Activated T-helper 1 cell treated with anti-CD3 and anti-CD28 coated beads, Interleukin-2, amount 50 U/mL, for 16 hours (primary cell): ENCODE measurements around the gene UBE2G2.

Source experiments
- DNase-seq, 2 donors: peaks; one replicate each; pipeline ENCODE4 v3.0.0-alpha.2; 2020; ENCODE audit warnings: low read depth in 1 of 2, low spot score in 1 of 2

Gene UBE2G2

DNA sequence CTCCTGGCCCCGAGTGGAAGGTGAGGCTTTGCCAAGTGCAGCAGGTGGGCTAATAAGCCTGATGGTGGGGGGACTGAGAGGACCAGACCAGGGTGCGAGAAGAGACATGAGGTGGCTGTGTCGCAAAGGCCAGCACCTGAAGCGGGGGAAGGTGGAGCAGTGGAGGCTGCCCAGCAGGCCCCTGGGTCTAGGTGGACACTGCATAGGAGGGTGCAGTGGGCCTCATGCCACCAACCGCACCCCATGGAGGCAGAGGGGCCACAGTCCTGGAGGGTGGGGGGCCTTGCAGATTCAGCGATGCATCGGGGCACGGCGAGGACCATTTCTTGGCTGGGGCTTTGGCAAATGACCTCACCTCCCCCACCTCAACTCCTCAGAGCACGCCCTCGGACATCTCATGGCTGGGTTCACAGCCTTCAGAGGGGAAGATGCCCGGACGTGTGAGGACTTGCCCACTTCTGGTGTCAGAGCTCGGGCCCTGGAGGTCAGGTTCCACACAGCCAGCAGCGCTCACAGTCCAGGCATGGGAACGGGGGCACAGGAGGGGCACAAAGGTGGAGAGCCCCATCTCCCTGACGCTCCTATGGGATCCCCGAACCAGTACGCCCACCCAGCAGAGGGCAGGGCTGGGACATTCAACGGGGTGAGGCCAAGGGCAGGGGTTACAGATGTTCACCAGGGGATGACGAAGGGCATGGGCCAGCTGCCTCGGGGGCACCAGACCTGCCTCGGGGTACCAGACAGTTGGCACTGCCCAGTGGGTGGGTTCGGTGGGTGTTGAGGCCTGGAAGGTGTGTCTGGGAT lies 35.4 kb downstream of the UBE2G2 start:
- no peak for DNase-seq

DNA sequence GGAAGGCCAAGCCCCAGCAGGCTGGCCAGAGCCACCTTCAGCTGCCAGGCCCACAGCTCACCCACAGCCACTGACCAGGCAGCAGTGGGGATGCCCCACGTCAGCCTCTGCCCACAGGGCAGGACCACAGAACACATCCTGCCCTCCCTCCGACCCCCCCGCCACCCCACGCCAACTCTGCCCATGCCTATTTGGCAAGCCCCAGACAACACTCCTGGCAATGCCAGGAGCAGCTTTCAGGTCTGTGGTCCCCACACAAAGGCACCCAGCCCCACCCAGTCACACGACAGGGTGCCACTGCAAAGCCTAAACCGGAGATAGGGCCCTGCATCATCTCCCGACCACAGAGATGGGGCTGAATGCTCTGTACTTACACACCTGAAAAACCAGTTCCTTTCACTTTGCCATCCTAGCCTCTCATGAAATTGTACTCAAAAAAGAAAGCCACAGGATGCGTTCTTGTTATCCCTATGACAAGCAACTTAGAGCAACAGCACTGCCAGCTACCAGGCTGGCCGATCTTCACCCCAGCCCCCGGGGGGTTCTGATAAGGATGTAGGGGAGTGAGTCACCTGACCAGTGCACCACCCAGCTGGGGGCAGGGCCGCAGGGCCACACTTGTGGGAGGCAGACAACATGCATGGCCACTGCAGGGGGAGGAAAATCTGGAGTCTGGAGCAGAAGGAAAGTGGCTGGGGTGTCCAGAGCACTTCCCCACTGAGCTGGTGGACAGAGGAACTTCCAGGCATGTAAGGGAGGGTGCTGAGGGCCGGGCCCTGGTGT lies 36.2 kb downstream of the UBE2G2 start:
- no peak for DNase-seq

DNA sequence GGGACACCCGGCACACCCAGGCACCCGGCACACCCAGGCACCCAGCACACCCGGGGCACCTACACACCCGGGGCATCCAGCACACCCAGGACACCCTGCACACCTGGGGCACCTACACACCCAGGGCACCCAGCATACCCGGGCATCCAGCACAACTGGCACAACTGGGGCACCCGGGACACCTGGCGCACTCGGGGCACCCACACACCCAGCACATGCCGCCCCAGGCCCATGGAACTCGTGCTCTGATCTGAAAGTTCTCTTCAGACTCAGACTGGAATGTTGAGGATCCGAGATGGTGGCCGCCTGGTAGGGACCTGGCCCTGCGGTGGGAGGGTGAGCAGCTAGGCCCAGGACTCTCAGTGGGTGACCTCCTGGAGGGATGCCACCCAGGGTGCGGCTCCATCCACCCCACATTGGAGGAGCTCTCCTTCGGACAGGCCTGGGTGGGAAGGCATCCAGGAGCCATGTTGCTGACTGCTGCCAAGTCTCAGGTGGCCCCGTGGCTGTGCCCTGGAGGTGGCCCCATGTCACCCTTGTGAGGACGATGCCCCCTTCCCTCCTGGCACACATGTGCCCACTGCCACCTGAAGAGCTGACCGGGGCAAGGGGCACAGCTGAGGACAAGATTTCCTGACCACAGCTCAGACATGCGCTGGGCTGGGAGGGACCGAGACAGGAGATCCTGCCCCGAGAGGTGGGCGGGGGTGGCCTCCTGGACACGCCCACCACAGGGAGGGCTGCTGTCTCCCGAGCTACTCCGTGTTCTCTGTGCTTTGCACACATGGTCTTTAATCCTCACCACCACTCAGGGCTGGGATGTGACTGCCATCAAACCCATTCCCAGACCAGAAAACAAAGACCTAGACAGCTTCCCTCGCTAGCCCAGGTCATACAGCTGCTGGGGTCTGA lies 37.0 kb downstream of the UBE2G2 start:
- DNase-seq: no peak

DNA sequence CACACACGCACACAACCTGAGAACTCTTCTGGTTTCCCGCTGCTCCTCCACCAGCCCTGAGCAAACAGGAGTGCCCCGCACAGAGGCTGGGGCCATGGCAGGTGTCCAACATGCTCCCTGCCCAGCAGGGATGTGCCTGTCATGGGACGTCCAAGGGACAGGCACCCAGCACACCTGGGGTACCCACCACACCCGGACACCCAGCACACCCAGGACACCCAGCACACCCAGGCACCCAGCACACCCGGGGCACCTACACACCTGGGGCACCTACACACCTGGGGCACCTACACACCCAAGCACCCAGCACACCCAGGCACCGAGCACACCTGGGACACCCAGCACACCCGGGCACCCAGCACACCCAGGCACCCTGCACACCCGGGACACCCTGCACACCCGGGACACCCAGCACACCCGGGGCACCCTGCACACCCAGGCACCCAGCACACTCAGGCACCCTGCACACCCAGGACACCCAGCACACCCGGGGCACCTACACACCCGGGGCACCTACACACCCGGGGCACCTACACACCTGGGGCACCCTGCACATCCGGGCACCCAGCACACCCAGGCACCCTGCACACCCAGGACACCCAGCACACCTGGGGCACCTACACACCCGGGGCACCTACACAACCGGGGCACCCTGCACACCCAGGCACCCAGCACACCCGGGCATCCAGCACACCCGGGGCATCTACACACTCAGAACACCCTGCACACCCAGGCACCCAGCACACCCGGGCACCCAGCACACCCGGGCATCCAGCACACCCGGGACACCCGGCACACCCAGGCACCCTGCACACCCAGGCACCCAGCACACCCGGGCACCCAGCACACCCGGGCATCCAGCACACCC lies 37.9 kb downstream of the UBE2G2 start:
- DNase-seq: no peak

DNA sequence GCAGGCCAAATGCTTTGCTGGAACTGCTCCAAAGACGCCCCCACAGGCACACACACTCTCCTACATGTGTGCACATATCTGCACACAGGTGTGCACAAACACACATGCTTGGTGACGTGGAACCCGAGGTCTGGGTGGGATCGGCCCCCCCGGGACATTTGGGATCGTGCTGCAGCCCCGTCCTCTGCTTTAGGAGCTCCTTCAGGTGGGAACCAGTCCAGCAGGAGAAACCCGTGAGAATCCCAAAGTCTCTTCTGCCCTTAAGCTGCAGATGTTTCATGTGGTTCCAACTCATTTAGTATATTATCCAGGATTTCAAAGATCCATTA lies 38.6 kb downstream of the UBE2G2 start:
- DNase-seq: no peak

DNA sequence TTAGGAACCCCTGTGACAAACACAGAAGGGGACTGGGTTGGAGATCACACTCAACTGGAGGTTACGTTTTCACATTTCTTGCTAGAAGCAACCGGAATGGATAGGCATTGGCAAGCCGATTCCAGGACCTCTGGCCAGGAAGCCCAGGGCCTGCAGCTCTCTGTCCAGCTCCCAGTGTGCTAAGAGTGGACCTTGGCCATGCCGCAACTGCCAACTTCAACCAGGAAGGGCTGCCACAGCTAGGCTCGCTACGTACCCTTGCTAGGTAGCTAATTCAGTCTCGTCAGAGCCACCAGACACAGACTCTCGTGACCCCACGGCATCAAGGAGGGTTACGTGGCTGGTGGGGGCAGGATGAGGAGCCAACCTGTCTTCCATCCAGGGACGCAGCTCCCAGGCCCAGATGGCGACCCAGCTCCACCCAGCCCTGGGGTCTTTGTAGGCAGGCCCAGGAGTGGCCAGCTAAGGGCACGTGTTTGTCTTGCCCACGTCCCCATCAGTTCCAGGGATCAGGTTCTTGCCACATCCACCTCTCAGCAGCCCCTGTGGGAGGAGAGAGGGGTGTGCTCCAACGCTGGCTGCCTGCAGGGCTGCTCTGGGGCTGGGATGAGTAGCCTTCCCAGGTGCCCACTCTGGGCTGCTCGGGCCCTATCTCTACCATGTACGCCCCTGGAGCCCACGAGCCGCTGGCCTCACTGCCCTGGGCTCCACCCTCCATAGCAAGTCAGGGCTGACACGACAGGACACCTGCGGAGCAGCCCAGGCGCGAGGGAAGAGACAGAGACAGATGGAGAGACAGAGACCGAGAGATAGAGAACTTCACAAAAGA lies 39.2 kb downstream of the UBE2G2 start:
- no peak for DNase-seq

DNA sequence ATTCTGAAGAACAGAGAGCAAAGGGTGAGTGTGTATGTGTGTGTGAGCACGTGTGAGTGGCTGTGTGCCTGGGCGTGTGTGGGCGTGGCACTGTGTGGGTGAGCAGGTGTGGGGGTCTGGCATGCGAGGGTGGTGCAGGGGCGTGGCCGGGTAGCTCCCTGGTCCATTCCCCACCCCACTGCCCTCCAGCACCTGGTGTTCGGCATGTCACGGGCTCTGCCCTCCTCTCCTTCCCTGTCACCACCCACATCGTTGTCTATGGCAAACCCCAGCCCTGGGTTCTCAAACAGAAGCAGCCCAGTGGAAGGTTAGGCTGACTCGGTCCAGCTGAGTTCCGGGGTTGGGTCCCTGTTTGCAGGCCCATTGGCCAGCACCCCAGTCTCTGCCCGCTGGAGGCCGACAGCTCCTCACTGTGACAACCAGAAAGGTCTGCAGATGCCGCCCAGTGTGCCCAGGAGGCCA lies 39.8 kb downstream of the UBE2G2 start:
- no peak for DNase-seq

DNA sequence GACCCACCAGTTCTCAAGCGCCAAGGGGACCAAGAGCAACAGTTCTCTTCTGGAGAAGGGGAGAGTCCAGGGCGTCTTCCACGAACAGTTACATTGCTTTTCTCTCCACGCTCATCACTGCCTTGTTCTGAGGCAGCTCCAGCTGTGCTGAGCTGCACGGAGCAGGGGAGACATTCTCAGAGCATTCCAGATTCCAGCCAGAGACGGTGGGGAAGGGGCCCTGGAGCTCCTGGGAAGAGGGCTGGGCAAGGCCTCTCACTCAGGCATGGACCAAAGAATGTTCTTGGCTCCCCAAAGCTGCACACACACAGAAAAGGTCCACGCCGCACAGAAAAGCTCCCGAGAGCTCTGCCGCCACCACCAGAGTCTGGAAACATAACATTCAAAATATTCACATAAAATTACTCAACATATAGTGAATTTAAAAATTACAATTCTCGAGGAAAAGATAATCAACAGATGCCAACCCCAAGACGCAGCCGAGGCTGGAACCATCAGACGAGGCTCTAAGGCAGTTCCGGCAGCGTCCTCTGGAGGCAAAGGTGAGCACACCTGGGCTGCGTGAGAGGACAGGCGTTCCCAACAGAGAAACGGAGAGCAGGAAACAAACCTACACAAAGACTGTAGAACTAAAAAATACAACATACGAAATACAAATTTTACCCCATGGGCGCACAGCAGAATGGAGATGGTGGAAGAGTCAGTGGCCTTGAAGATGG lies 40.5 kb downstream of the UBE2G2 start:
- DNase-seq: no peak

DNA sequence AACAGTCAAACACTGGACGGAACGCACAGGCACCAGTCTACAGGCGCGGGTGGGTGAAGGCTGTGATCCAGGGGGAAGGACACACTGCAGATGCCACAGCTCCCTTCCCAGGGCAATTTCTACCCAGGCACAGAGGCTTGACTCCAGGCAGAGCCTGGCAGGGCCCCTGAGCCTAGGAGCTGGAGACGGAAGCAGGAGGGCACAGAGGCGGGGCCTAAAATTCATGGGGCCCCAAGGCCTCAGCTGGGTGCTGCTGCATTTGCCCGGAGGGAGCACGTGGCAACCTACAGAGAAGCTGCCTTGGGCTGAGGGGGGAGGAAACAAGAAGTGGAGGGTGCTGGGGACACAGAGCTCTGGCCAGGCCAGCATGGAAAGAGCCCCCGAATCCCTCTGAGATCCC lies 41.2 kb downstream of the UBE2G2 start:
- DNase-seq: no peak

DNA sequence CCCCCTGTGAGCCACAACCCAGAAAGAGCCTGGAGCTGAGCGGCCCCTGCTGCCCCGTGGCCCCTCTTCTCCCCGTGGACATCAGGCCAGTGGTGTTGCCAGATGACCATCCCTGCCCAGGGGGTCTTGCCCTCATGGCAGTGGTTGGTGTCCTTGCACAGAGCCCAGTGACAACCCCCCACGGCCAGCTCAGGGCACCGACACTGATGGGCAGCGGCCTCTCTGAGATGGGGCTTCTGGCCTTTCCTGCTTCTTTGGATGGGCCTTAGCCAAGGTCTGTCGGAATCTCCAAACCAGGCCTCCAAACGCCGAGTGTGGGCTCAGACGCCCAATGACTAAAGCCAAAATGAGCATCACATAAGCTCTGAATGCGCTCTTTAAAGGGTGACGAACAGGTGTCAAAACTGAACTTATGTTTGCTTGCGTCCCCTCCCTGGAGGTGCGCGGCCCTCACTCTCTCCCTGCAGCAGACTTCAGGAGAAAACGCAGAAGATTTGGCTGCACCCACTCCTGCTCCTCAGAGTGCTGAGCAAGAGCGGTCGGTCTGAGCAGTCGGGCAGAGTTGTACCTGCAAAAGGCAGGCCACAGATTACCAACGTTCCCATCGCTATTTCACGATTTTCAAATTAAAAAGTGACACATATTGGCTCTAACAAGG lies 41.9 kb downstream of the UBE2G2 start:
- no peak for DNase-seq

DNA sequence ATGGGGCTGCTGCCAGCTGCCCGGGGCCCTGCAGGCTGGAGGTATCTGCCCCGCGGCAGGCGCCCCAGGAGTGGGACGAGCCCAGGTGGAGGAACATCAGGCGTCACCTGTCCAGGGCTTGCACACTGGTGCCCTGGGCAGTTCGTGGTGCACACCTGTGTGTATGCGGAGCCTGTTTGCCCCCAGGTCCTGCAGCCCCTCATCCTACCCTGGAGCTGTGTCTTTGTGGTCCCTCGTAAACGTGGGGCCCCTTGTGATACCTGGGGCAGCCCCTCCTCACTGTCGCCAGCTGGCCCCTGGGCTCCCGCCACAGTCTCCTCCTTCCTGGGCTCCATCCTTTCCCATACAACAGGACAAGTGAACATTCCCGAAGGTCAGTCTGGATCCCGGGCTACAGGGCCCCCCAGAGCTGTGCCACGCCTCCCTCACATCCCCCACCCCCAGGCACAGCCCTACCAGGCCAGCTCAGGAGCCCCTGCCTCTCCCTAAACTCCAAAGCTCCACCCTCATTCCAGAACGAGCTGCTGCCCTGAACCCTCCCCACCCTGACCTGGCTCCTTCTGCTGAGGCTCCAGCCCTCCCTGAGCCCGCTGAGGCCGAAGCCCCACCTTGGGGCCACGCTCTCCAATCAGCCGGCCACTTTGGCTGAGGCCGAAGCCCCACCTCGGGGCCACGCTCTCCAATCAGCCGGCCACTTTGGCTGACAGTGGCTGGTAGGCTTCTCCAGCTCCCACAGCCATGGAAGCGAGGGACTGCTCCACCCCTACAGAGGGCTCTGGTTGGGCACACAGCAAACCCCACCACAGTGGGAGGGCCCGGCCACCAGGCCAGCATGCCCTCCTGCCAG lies 42.6 kb downstream of the UBE2G2 start:
- DNase-seq: no peak

DNA sequence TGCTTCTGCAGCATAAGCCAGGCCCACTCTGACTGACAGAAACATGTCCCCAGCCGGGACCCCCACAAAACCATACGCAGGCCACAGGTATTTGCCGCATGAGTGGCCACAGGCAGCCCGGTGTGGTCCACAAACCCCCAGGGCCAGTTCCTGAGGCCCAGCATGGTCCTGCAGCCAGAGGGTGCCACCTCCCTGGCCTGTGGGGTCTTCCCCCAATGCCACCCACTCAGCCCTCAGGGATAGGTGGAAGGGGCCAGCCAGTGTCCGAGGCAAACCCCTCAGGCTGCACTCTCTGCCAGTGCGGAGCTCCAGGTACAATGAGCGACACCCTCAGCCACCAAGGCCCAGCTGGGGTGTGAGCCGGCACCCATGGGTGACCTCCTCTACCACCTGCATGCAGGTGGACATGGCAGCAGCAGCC lies 43.5 kb downstream of the UBE2G2 start:
- no peak for DNase-seq

DNA sequence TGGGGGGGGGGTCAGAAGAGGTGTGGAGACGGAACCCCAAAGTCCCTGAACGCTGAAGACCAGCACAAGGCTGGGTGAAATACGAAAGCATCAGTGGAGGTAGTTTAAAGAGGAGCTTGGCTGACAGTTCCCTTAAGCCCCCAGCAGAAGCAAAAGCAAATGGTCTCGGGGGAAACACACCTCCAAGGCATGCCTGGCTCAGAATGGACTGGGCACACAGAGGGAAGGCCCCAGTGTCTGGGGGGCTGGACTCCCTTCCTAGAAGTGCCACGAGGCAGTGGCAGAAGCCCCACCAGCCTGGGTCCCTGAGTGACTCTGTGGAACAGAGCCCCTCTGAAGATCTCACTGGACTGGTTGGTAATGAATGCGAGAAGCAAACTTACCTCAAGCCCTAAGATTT lies 43.9 kb downstream of the UBE2G2 start:
- DNase-seq: no peak

DNA sequence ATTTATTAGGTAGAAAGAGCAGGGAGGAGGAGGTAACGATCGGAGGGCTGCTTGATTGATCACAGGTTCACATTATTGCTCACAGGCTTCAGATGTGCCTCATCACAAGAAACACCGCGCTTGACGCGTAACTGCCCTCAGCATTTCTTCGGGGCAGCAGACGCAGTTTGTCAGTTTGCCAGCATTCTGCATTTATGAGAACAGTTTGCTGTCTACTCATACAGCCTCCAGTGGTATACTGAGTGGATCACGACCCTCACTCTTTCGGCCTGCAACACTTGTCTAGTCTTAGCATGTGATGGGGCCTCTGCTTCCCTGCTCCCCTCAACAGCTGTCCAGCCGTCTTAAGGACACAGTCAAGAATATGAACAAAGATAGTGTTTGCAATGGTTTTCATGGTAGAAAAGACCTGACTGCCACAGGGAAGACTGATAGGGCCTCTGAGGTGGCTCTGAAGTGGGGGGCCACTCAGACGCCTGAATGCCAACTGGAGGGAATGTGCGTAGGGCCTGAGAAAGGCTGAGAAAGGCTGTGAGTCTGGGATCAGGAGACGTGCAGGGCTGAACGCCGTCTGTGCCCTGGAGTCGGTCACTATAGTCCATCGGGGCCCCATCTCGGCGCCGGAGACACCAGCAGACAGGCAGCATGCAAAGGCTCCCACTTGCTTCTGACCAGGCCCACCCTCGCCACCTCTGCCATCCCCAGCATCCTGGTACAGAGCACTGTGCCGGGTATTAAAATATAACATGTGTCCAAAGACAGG lies 45.0 kb downstream of the UBE2G2 start:
- DNase-seq: no peak

DNA sequence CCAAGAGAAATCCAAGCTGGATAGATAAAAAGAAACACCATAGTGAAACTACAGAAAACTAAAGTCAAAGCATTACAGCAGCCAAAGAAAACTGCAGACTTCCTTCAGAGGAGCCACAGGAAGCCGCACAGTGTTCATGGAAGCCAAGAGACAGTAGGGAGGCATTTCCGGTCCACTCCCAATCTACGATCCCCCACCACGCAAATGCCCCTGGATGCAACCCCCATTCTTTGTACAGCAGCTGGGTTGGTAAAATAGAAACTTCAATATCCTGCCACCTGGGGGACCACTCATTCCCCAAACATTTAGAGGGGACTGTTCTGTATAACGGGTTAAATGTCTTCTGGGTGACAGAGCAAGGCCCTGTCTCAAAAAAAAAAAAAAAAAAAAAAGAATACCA lies 46.4 kb downstream of the UBE2G2 start:
- no peak for DNase-seq

DNA sequence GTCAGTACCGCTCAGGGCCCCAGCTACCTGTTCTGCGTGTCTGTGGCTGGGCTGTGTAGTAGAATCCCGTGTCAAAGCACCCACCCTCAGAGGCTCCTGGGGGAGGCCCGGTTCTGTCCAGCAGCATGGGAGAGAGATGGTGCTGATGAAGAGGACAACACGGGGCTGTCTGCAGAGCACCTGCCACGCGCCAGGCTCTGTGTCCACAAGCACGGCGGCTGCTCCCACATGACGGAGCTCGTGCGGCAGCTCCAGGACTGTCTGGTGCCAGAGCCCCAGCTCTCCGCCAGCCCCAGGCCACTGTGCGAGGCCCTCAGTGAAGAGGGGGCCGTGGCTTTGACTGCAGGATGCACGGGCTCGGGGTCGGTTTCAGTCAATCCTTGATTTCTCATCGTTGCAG lies 48.3 kb downstream of the UBE2G2 start:
- DNase-seq: no peak

DNA sequence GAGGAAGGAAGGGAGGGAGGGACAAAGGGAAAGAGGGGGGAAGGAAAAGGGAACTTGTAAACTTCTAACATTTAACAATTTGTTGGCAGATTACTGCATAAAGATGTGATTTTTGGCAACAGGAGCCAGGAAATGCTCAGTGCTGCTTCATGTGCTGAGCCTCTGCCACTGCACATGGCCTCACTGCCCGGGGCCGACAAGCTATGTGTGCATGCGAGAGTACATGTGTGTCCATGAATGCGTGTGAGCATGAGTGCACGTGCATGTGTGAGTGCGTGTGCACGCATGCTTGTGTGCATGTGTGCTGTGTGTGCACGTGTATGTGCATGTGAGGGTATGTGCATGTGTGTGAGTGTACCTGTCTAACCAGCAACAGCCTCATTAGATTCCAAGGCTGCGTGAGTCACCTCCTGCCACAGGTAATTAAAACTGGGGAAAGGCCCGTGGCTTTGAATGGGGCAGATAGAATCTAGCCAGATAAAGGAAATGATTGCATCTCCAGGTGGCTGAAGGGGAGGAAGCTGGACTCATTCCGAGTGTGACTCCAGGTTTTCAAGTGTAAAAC lies 48.9 kb downstream of the UBE2G2 start:
- DNase-seq: no peak
